ENCODE results near the gene OASL. TPM values are rescaled to one million over a fixed set of nuclear protein-coding genes. Genes with fewer than 3 reads are reported as not detected.

OASL gene
- total RNA-seq, 4 donors from 2014 or later = 2.4 to 9.7 (median 6.6) TPM

DNA sequence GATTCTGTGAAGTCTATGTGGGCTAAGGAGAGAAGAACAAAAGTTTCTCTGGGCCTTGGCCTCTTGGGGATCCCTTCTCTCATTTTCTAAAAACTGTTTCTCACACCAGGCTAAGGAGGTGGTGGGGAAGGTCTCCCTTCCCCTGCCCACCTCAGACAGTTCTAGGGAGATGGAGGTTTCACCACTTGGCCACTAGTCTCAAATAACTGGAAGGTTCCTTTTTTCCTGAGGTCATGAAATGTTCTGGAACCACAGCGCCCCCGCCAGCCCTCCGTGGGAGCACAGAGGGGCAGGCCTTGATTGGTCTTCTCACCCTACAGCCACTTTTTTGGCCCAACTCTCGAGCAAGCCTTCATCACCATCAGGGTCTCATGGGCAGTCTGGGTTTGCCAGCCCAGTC lies 35.4 kb downstream of the OASL start:
- Histone ChIP-seq H3K27ac (no peak overlapping the region), H3K36me3 (peaks cover 0 to 75% (median 25%) of the 10 kb centered on the region in 3 donors), H3K4me1 (peaks cover 0 to 10% (median 0%) of the 10 kb centered on the region in 3 donors), H3K9me3 (no peaks in the 10 kb centered on the region), H3K4me3 (no peak overlapping the region), H3K27me3 (no peaks in the 10 kb centered on the region)
- intact Hi-C loops (cut with DNase I) = loop anchor here (10.0 kb wide), 1 partner anchor 91 kb away; no protein-coding TSS in a partner anchor
- 78 to 80% methylated on average over 1 to 2 of the region's 4 CpGs for WGBS, 2 donors
- no peak for DNase-seq
- TF ChIP-seq POLR2A (IDR thresholded peaks at IDR 0.05) = no peak
- TF ChIP-seq, protein P1, sequence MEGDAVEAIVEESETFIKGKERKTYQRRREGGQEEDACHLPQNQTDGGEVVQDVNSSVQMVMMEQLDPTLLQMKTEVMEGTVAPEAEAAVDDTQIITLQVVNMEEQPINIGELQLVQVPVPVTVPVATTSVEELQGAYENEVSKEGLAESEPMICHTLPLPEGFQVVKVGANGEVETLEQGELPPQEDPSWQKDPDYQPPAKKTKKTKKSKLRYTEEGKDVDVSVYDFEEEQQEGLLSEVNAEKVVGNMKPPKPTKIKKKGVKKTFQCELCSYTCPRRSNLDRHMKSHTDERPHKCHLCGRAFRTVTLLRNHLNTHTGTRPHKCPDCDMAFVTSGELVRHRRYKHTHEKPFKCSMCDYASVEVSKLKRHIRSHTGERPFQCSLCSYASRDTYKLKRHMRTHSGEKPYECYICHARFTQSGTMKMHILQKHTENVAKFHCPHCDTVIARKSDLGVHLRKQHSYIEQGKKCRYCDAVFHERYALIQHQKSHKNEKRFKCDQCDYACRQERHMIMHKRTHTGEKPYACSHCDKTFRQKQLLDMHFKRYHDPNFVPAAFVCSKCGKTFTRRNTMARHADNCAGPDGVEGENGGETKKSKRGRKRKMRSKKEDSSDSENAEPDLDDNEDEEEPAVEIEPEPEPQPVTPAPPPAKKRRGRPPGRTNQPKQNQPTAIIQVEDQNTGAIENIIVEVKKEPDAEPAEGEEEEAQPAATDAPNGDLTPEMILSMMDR (IDR thresholded peaks at IDR 0.05) = no peak

DNA sequence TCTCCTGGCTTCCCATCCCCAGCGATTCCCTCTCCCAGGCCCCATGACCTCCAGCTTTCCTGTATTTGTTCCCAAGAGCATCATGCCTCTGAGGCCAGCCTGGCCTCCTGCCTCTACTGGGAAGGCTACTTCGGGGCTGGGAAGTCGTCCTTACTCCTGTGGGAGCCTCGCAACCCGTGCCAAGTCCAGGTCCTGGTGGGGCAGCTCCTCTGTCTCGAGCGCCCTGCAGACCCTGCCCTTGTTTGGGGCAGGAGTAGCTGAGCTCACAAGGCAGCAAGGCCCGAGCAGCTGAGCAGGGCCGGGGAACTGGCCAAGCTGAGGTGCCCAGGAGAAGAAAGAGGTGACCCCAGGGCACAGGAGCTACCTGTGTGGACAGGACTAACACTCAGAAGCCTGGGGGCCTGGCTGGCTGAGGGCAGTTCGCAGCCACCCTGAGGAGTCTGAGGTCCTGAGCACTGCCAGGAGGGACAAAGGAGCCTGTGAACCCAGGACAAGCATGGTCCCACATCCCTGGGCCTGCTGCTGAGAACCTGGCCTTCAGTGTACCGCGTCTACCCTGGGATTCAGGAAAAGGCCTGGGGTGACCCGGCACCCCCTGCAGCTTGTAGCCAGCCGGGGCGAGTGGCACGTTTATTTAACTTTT lies 37.1 kb downstream of the OASL start:
- no peak overlapping the region for H3K27ac ChIP-seq
- intact Hi-C loops (cut with DNase I) = loop anchor here (10.0 kb wide), 1 partner anchor 93 kb away; no protein-coding TSS in a partner anchor

DNA sequence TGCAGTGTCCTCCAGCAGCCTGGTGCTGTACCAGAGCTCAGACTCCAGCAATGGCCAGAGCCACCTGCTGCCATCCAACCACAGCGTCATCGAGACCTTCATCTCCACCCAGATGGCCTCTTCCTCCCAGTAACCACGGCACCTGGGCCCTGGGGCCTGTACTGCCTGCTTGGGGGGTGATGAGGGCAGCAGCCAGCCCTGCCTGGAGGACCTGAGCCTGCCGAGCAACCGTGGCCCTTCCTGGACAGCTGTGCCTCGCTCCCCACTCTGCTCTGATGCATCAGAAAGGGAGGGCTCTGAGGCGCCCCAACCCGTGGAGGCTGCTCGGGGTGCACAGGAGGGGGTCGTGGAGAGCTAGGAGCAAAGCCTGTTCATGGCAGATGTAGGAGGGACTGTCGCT lies 38.0 kb downstream of the OASL start:
- TF ChIP-seq POLR2A (IDR thresholded peaks at IDR 0.05) = no peak
- TF ChIP-seq, protein P1 (IDR thresholded peaks at IDR 0.05) = no peak
- no peak for DNase-seq
- WGBS, 2 donors = no CpG with 5 or more reads among the region's 11 CpGs

More for the DNA sequence above, 37.1 kb downstream of the OASL start:
- 69 to 85% methylated on average over 2 to 5 of the region's 16 CpGs for WGBS, 2 donors
- H3K4me3 ChIP-seq = no peak overlapping the region
- peaks cover 0 to 60% (median 25%) of the 10 kb centered on the region in 3 donors for H3K36me3 ChIP-seq
- H3K9me3 ChIP-seq = no peaks in the 10 kb centered on the region
- DNase-seq = no peak
- no peaks in the 10 kb centered on the region for H3K4me1 ChIP-seq
- TF ChIP-seq, protein P1 (IDR thresholded peaks at IDR 0.05) = no peak
- no peak for TF ChIP-seq POLR2A (IDR thresholded peaks at IDR 0.05)
- no peaks in the 10 kb centered on the region for H3K27me3 ChIP-seq

DNA sequence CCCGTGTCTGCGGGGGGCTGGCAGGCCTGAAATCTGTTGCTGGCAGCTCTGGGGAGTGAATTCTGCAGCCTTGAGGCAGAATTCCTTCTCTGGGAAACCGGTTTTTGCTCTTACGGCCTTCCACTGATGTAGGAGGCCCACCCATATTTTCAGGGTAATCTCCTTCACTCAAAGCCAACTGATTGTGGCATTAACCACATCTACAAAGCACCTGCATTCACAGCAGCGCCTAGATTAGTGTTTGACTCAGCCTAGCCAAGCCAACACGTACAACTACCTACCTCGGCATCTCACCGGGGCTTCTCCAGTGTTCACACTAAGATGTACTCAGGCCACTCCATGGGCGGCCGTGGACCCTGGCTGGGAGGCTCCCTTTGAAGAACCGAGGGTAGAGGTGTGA lies 38.5 kb downstream of the OASL start:
- no peaks in the 10 kb centered on the region for H3K9me3 ChIP-seq
- peaks cover 0 to 45% (median 20%) of the 10 kb centered on the region in 3 donors for H3K36me3 ChIP-seq
- TF ChIP-seq POLR2A (IDR thresholded peaks at IDR 0.05) = no peak
- TF ChIP-seq, protein P1 (IDR thresholded peaks at IDR 0.05) = no peak
- 54 to 58% methylated on average over 5 to 7 of the region's 11 CpGs for WGBS, 2 donors
- DNase-seq = no peak
- no peak overlapping the region for H3K4me3 ChIP-seq
- no peaks in the 10 kb centered on the region for H3K4me1 ChIP-seq
- no peak overlapping the region for H3K27ac ChIP-seq
- no peaks in the 10 kb centered on the region for H3K27me3 ChIP-seq
- intact Hi-C loops (cut with DNase I) = loop anchor here (10.0 kb wide), 1 partner anchor 94 kb away; no protein-coding TSS in a partner anchor

More for the DNA sequence above, 38.0 kb downstream of the OASL start:
- no peak overlapping the region for H3K27ac ChIP-seq
- H3K4me1 ChIP-seq = no peaks in the 10 kb centered on the region
- H3K4me3 ChIP-seq = no peak overlapping the region
- intact Hi-C loops (cut with DNase I) = loop anchor here (10.0 kb wide), 1 partner anchor 94 kb away; no protein-coding TSS in a partner anchor
- H3K9me3 ChIP-seq = no peaks in the 10 kb centered on the region
- H3K36me3 ChIP-seq = peaks cover 0 to 51% (median 25%) of the 10 kb centered on the region in 3 donors
- no peaks in the 10 kb centered on the region for H3K27me3 ChIP-seq
